GM12872 (cell line): ENCODE results near the gene EOGT.

ENCODE experiments used
- CTCF ChIP-seq: IDR thresholded peaks from 3 replicates; pipeline ENCODE4 v1.5.1; 2011; ENCODE audit warnings: low read depth, mild to moderate bottlenecking, low read length, moderate library complexity; ENCODE audit not compliant: insufficient read depth

Gene EOGT

GRCh38 chr3:69013253-69014021 is at the start of gene EOGT:
EOGT (minus strand) TSS chr3:69013684; CDS start chr3:69009846, 3,838 bp downstream.
- TF ChIP-seq CTCF, result peak; percentile 66

- TF ChIP-seq CTCF, result no peak
Observed at GRCh38 chr3:69059688-69060087, 46.2 kb upstream of the EOGT start.

DNA sequence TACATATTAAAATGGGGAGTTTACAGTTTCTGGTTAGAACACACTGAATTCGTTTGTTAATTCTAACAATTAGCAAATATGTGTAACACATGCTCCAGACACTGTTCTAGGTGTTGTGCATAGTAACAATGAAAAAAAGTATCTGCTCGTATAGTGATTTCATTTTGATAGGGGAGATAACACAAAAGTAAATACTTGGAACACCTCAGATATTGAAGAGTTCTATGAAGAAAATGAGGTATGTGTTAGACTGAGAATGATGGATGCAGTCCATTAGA is 45.4 kb upstream of the EOGT start:
- no peak for TF ChIP-seq CTCF

DNA sequence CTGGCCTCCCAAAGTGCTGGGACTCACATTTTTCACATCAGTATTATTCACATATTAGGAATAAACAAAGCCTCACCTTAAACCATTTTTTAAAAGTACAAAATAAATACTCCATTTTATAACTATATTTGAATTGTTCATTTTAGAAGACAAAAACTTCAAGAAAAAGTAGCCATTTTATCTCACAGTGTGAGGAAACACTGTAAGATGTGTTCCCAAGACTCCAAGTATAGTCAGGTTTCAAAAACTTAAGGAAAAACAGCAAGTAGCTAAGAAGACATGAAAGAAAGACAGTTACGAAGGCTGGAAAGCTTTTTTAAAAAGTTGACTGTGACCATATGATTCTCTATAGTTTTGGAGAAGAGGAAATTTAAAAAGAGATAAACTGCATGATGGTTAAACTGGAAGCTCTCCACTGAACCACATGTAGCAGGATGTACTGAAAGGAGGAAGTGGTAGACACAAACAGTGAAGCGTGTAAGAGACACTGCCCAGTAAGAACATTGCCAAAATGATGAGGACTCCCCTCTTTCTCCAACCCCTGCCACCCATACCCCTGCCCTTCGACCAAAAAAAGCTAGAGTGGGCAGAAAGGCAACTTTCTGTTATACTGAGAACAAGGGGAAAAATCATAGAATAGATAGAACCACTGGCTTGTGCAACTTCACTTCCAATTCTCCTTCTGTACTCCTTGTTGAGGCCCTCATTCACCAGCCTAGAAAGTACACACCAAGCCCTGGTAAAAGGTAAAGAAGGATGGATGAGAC is 44.9 kb upstream of the EOGT start:
- TF ChIP-seq CTCF, result no peak

- TF ChIP-seq CTCF, result no peak
Observed at GRCh38 chr3:69052472-69052898, 39.0 kb upstream of the EOGT start.

GRCh38 chr3:69051756-69052471 is 38.4 kb upstream of the EOGT start, which contains the start of gene TMF1:
TMF1 (minus strand) TSS chr3:69052333; CDS start chr3:69052086, 247 bp downstream.
- TF ChIP-seq CTCF, result no peak

DNA sequence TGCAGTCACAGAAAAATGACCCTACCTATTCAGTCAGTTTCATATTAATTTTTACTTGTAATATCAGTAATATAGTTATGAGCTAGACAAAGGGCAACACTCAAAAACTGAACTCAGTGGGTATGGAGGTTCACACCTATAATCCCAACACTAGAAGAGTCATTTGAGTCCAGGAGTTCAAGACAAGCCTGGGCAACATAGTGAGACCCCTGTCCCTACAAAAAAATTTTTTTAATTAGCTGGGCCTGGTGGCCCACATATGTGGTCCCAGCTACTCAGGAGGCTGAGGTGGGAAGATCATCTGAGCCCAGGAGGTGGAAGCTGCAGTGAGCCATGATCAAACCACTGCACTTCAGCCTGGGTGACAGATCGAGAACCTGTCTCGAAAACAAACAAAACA is 35.5 kb upstream of the EOGT start:
- no peak for TF ChIP-seq CTCF
